ENCODE measurements around the gene ZDHHC17. TPM values are rescaled to one million over a fixed set of nuclear protein-coding genes. Genes with fewer than 3 reads are reported as not detected.

ZDHHC17 gene
- total RNA-seq, 1 experiment from 2014 or later, result 26.3 TPM

GRCh38 chr12:76786986-76787385, 23.1 kb downstream of the ZDHHC17 start:
- H3K4me3 ChIP-seq (ENCODE audit: low read depth in 2 of 2, low read length in 2 of 2), result no peak overlapping the region
- ChIA-PET POLR2A (no interaction called here), CTCF (no interaction called here)
- BruUV-seq (replicated peaks), result no TSS peak
- intact Hi-C loops (cut with micrococcal nuclease; ENCODE audit: unreplicated experiment), result no loop called here
- DNase-seq (ENCODE audit: low read depth, low spot score) (no peak), ATAC-seq (no peak)
- H3K9me3 ChIP-seq (ENCODE audit: control insufficient read depth, insufficient read depth, low read depth, low read length), result peaks cover 5% of the 10 kb centered on the region; the same call in 1 of the 2 replicates
- in situ Hi-C loops (cut with HindIII; ENCODE audit: low pct_unique_long_range_greater_than_20kb, low sequenced_read_pairs), result no loop called here
- H3K27ac ChIP-seq (ENCODE audit: low read length), result no peak overlapping the region
- TF ChIP-seq TCF7L2 (IDR thresholded peaks at IDR 0.05; ENCODE audit: low read depth, low read length) (no peak), REST (IDR thresholded peaks at IDR 0.05; ENCODE audit: insufficient read depth in 1 of 2, low read depth in 2 of 2, low read length in 1 of 2) (no peak), SIN3A (IDR thresholded peaks at IDR 0.05; ENCODE audit: borderline replicate concordance, insufficient read depth, low read depth, low read length) (no peak), POLR2AphosphoS5 (IDR thresholded peaks at IDR 0.05; ENCODE audit: low read depth, low read length) (no peak), CTCF (IDR thresholded peaks at IDR 0.05) (no peak)
- no peaks in the 10 kb centered on the region for H3K27me3 ChIP-seq (ENCODE audit: control insufficient read depth, insufficient read depth, low read length)
- H3K4me1 ChIP-seq (ENCODE audit: control insufficient read depth, insufficient read depth, low read length), result no peaks in the 10 kb centered on the region
- no peaks in the 10 kb centered on the region for H3K36me3 ChIP-seq (ENCODE audit: control insufficient read depth, insufficient read depth, low read length)

- H3K4me3 ChIP-seq (ENCODE audit: low read depth in 2 of 2, low read length in 2 of 2), result no peak overlapping the region
- ChIA-PET POLR2A (no interaction called here), CTCF (no interaction called here)
- TF ChIP-seq POLR2AphosphoS5 (IDR thresholded peaks at IDR 0.05; ENCODE audit: low read depth, low read length) (no peak), SIN3A (IDR thresholded peaks at IDR 0.05; ENCODE audit: borderline replicate concordance, insufficient read depth, low read depth, low read length) (no peak), TCF7L2 (IDR thresholded peaks at IDR 0.05; ENCODE audit: low read depth, low read length) (no peak), REST (IDR thresholded peaks at IDR 0.05; ENCODE audit: insufficient read depth in 1 of 2, low read depth in 2 of 2, low read length in 1 of 2) (no peak), CTCF (IDR thresholded peaks at IDR 0.05) (no peak)
- DNase-seq (ENCODE audit: low read depth, low spot score), result no peak
- H3K36me3 ChIP-seq (ENCODE audit: control insufficient read depth, insufficient read depth, low read length), result no peaks in the 10 kb centered on the region
- H3K27me3 ChIP-seq (ENCODE audit: control insufficient read depth, insufficient read depth, low read length), result no peaks in the 10 kb centered on the region
- no peak for ATAC-seq
- BruUV-seq (replicated peaks), result no TSS peak
- intact Hi-C loops (cut with micrococcal nuclease; ENCODE audit: unreplicated experiment) (no loop called here), in situ Hi-C loops (cut with HindIII; ENCODE audit: low pct_unique_long_range_greater_than_20kb, low sequenced_read_pairs) (no loop called here)
- no peak overlapping the region for H3K27ac ChIP-seq (ENCODE audit: low read length)
- peaks cover 5% of the 10 kb centered on the region; the same call in 1 of the 2 replicates for H3K9me3 ChIP-seq (ENCODE audit: control insufficient read depth, insufficient read depth, low read depth, low read length)
- H3K4me1 ChIP-seq (ENCODE audit: control insufficient read depth, insufficient read depth, low read length), result 0 out of 2 replicates have a peak, but pooled peaks cover under 1% of the 10 kb centered on the region
Observed at GRCh38 chr12:76787689-76788088, 23.8 kb downstream of the ZDHHC17 start.

Data from Panc1 (cell line).